SJSA1 (cell line): ENCODE measurements around the gene DIP2C. TPM values are rescaled to one million over a fixed set of nuclear protein-coding genes. Genes with fewer than 3 reads are reported as not detected.
"Not testable (repeated sequence)": the region's sequence is repeated elsewhere in the genome, so short reads cannot be mapped to it uniquely, and the experiment has no call there.

Experiments
- DNase-seq, 2 experiments: peaks; one replicate each; pipeline ENCODE4 v3.0.0-alpha.2; 2015 to 2020; ENCODE audit warnings: low spot score in 2 of 2, low read depth in 1 of 2
- H3K27ac ChIP-seq: fragments of 250-450 bp; sonication (Bioruptor Pico); 2 replicates; pipeline ENCODE4 v1.5.1; 2020; ENCODE audit warnings: mild to moderate bottlenecking, moderate library complexity
- H3K27me3 ChIP-seq: fragments of 250-450 bp; sonication (Bioruptor Pico); replicated peaks from 2 replicates; pipeline ENCODE4 v1.5.1; 2020; ENCODE audit warnings: mild to moderate bottlenecking, moderate library complexity
- H3K36me3 ChIP-seq: fragments of 250-450 bp; sonication (Bioruptor Pico); 2 replicates; pipeline ENCODE4 v1.5.1; 2020; ENCODE audit warnings: mild to moderate bottlenecking
- H3K4me1 ChIP-seq: fragments of 250-450 bp; sonication (Bioruptor Pico); replicated peaks from 2 replicates; pipeline ENCODE4 v1.6.1; 2021; ENCODE audit warnings: mild to moderate bottlenecking
- H3K4me3 ChIP-seq: fragments of 250-450 bp; sonication (Bioruptor Pico); 2 replicates; pipeline ENCODE4 v1.5.1; 2020; ENCODE audit warnings: mild to moderate bottlenecking
- H3K9me3 ChIP-seq: fragments of 250-450 bp; sonication (Bioruptor Pico); replicated peaks from 2 replicates; pipeline ENCODE4 v1.5.1; 2020; ENCODE audit warnings: mild to moderate bottlenecking
- total RNA-seq: library from RNA; depleted of rRNA; stranded (reverse); fragments of >200 nt; shearing (Covaris generic); gene quantifications from 2 replicates; pipeline ENCODE4 v1.2.3, GENCODE V29; 2014

Gene DIP2C
- total RNA-seq, 1 experiment from 2014 or later, result 17.5 TPM

GRCh38 chr10:614790-615582 lies 74.5 kb downstream of the DIP2C start:
- Histone ChIP-seq H3K4me1 (peaks cover 46% of the 10 kb centered on the region), H3K27me3 (no peaks in the 10 kb centered on the region), H3K4me3 (no peak overlapping the region), H3K27ac (peak overlapping the region; percentile 74), H3K9me3 (peaks cover 6% of the 10 kb centered on the region), H3K36me3 (peaks cover 7% of the 10 kb centered on the region)
- peak in 1 of 2 experiments; percentile 34 for DNase-seq

DNA sequence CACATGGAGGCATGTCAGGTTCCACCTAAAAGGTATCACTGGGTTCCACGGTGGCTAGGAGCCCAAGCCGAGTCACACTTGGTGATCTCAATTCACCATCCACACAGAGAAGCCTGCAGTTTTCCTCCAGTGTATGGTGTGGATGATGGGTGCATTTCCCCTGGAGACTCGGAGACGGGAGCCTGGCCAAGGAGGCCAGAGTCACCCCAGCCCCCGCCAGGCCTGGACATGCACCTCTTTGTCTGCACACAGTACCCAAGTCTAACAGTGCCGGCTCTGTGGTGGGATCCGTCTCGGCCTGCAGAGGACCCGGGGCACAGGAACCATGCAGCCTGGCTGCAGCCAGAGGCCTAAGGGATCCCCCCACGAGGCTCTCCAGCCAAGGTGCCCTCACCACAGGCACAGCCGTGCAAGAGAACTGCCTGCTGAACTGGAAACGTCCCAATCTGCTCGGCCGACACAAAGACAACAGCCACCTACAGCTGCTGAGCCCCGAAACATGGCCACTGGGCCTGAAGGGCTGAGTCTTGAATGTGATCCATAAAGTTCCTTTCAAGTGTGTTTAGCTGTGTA lies 75.2 kb downstream of the DIP2C start:
- no peak for DNase-seq
- H3K4me1 ChIP-seq, result peaks cover 52% of the 10 kb centered on the region
- H3K27me3 ChIP-seq, result no peaks in the 10 kb centered on the region
- H3K27ac ChIP-seq, result peak overlapping the region; percentile 74; the same call in 1 of the 2 replicates
- H3K36me3 ChIP-seq, result peaks cover 7% of the 10 kb centered on the region
- H3K9me3 ChIP-seq, result peaks cover 6% of the 10 kb centered on the region
- no peak overlapping the region for H3K4me3 ChIP-seq

DNA sequence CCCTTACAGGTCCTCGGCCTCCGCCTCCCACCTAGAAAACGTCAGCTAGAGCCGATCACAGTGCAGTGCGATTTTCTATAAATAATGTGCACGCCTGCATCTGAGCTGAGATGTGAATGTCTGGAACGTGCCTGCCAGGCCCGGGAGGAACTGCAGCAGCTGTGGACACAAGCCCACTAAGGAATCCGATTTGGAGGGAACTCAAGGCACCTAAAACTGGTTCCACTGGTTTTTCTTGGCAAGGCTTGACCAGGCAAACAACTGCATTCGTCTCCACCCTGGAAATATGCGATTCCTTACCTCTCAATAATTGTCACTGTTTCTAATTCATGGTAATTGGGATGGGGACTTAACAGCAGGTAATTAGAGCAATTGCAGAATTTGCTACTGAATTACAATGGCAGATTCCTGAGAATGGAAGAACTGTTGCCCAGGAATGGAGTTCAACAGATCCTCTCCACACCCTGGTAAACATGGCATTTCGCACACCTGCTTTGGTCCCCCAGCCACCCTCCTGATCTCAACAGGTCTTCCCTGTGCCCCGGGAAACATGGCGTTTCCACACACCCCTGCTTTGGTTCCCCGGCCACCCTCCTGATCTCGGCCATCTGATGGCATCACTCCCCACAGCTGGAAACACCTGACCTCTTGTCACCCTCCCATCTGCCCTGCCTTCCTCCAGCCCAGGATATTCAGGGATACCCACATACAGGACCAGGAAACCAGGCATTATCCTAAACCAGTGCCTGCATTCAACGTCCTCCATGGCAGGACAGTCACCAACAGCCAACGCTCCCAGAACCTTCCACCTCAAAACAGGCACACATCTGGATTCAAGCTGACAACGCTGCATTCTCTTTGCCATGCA lies 76.0 kb downstream of the DIP2C start:
- Histone ChIP-seq H3K27ac (no peak overlapping the region), H3K4me1 (peaks cover 59% of the 10 kb centered on the region), H3K9me3 (peaks cover 6% of the 10 kb centered on the region), H3K4me3 (no peak overlapping the region), H3K36me3 (peaks cover 7% of the 10 kb centered on the region), H3K27me3 (no peaks in the 10 kb centered on the region)
- DNase-seq, result no peak

GRCh38 chr10:612696-613095 lies 76.8 kb downstream of the DIP2C start:
- no peak overlapping the region for H3K27ac ChIP-seq
- peaks cover 59% of the 10 kb centered on the region for H3K4me1 ChIP-seq
- peaks cover 7% of the 10 kb centered on the region for H3K36me3 ChIP-seq
- DNase-seq, result no peak
- H3K27me3 ChIP-seq, result no peaks in the 10 kb centered on the region
- H3K9me3 ChIP-seq, result peaks cover 6% of the 10 kb centered on the region
- no peak overlapping the region for H3K4me3 ChIP-seq

- DNase-seq, result peak; percentile 69 to 89
- H3K36me3 ChIP-seq, H3K9me3 ChIP-seq, H3K27me3 ChIP-seq, H3K4me3 ChIP-seq: not testable (repeated sequence)
- H3K4me1 ChIP-seq, result peaks cover 60% of the 10 kb centered on the region
- H3K27ac ChIP-seq, result peak overlapping the region; percentile 67
Measured at GRCh38 chr10:610642-611305, 78.7 kb downstream of the DIP2C start.

DNA sequence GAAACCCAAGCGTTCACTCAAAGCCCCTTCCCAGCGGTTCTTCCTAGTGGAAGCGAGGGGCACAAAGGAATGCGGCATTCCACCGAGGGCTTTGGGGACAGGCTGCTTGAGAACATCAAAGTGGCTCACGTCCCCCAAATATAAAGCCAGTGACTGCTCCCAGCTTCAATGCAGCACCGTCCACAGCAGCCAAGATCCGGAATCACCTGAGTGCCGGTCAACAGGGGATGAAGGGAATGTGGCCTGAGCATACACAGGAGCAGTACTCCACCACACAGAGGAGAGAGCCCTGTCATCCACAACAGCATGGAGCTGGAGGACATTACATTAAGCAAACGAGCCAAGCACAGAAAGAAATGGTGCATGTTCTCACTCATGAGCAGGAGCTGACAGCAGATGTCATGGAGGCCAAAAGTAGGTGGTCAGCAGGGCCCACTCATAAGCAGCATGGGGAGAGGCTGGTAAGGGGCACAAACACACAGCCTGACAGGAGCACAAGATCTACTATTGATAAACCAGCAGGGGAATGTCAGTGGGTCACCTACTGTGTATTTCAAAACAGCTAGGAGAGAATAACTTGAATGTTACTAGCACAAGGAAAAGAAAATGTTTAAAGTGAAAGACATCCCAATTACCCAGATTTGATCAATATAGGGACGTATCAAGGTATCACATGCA lies 79.5 kb downstream of the DIP2C start:
- H3K9me3 ChIP-seq, result peaks cover 6% of the 10 kb centered on the region
- no peaks in the 10 kb centered on the region for H3K27me3 ChIP-seq
- H3K27ac ChIP-seq, result peak overlapping the region; percentile 35
- H3K36me3 ChIP-seq, result peaks cover 7% of the 10 kb centered on the region
- H3K4me3 ChIP-seq, result no peak overlapping the region
- peaks cover 60% of the 10 kb centered on the region for H3K4me1 ChIP-seq
- DNase-seq, result no peak

DNA sequence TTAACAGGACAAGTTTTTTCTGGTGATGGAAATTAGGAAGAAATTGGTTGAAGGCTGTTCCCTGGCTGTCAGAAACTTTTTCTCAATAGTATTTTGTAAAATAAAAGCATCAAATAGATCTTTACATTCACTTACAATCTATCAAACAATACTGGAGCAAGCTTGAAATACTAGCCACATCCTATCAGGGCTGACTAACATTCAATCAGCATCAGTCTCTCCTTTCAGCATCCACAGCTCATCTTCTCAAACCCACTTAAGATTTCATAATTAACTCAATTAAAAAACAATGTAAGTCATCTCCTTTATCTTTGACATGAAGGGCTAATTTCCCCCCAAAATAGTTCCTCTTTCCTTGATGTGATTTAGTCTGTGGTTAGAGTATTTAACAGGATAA lies 80.2 kb downstream of the DIP2C start:
- peaks cover 6% of the 10 kb centered on the region for H3K9me3 ChIP-seq
- no peak for DNase-seq
- H3K27ac ChIP-seq, result no peak overlapping the region
- H3K36me3 ChIP-seq, result peaks cover 2% of the 10 kb centered on the region
- H3K4me1 ChIP-seq, result peaks cover 57% of the 10 kb centered on the region
- H3K27me3 ChIP-seq, result no peaks in the 10 kb centered on the region
- H3K4me3 ChIP-seq, result no peak overlapping the region

- DNase-seq, result peak in 1 of 2 experiments; percentile 37
- Histone ChIP-seq H3K27ac (no peak overlapping the region), H3K36me3 (no peaks in the 10 kb centered on the region; the same call in 1 of the 2 replicates), H3K4me3 (no peak overlapping the region), H3K27me3 (no peaks in the 10 kb centered on the region), H3K4me1 (peaks cover 55% of the 10 kb centered on the region), H3K9me3 (peaks cover 6% of the 10 kb centered on the region)
Measured at GRCh38 chr10:608331-609261, 80.9 kb downstream of the DIP2C start.

DNA sequence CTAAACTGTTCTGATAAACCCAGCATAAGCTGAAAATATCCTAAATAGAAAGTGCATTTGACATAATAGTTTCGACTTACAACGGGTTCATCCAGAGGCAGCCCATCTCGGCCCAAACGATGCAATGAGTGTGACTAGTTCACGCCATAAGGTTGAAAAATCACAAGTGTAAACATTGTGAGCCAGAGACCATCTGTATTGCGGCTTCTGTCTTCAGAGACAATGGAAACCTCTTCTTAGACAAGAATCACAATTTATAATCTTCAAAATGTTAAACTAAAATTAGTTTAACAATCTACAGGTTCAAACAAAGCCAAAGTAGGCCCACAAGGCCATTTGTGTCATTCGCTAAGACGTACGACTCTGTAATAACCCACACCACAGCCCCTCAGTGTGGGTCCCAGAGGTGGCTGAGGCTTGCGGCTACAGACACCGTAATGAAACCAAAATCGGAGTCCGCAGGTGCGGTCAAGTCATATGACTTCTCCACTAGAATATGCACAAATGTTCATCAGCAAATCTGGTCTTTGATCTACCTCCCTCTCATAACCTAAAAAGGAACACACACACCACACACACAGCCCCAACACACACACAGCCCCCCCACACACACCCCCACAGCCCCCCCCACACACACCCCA lies 81.8 kb downstream of the DIP2C start:
- peak overlapping the region; percentile 98 for H3K27ac ChIP-seq
- H3K27me3 ChIP-seq, result no peaks in the 10 kb centered on the region
- peak overlapping the region; percentile 26 for H3K4me3 ChIP-seq
- peak; percentile 82 to 91 for DNase-seq
- peaks cover 6% of the 10 kb centered on the region for H3K9me3 ChIP-seq
- no peaks in the 10 kb centered on the region; the same call in 1 of the 2 replicates for H3K36me3 ChIP-seq
- H3K4me1 ChIP-seq, result peaks cover 61% of the 10 kb centered on the region

- H3K36me3 ChIP-seq, result no peaks in the 10 kb centered on the region
- H3K4me1 ChIP-seq, result peaks cover 68% of the 10 kb centered on the region
- H3K9me3 ChIP-seq, result peaks cover 6% of the 10 kb centered on the region
- peak; percentile 86 to 89 for DNase-seq
- H3K27ac ChIP-seq, result peak overlapping the region; percentile 98
- peak overlapping the region; percentile 26 for H3K4me3 ChIP-seq
- no peaks in the 10 kb centered on the region for H3K27me3 ChIP-seq
Measured at GRCh38 chr10:606762-607544, 82.5 kb downstream of the DIP2C start.

DNA sequence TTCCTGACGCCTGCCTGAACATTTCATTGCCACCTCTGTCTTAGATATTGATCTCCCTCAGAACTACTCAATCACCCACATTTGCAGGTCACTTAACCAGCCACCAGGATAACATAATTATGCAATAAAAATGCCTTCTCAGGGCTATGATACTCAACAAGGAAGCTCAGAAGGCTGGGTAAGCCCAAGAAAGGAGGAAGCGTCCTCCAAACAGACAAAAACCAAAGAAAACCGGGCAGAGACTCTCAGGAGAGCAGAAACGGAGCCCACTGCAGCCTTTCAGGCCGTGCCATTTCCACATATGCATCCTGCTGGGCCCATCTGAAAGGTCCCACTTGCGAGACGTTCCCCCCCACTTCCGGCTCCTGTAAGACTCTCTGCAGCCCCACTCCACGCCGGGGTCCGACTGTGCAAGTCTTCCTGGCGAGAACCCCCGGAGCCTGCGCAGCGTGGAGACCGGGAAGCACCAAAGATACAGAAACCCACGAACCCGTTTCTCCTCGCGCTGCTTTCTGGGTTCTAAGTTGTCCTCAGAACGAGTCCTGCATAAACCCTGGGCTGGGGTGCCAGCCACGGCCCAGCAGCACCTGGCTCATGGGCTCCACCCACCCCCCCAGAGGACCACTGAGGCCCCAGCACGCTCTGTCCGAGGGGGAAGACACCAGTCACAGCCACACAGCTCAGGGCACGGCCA lies 83.7 kb downstream of the DIP2C start:
- no peaks in the 10 kb centered on the region for H3K9me3 ChIP-seq
- DNase-seq, result no peak
- peak overlapping the region; percentile 71 for H3K27ac ChIP-seq
- no peaks in the 10 kb centered on the region for H3K27me3 ChIP-seq
- peaks cover 74% of the 10 kb centered on the region for H3K4me1 ChIP-seq
- no peaks in the 10 kb centered on the region for H3K36me3 ChIP-seq
- no peak overlapping the region for H3K4me3 ChIP-seq
